SK-N-SH (cell line): ENCODE measurements around the gene ATRAID. TPM values are rescaled to one million over a fixed set of nuclear protein-coding genes. Genes with fewer than 3 reads are reported as not detected.
A peak's percentile ranks its signal among the peaks of the same experiment; 100 is the strongest.

Experiments used
- CTCF ChIA-PET: fragments of 300-600, 350-600 bp; formaldehyde crosslinking; extraction: SDS; loops from one replicate; lab custom pipeline; 2021; lab: Yijun Ruan, JAX
- POLR2A ChIA-PET: fragments of 350-600 bp; sonication (Branson Sonifier 250); formaldehyde crosslinking; extraction: SDS; loops from one replicate; lab custom pipeline; 2020; ENCODE audit warnings: antibody characterized with exemption, inconsistent platforms; lab: Yijun Ruan, JAX
- DNase-seq: peaks from one replicate; pipeline ENCODE4 v3.0.0; 2012
- H2AFZ ChIP-seq: fragments of 200-600 bp; sonication (generic); 2 replicates; pipeline ENCODE4 v1.8.1; 2016; ENCODE audit warnings: antibody characterized with exemption, mild to moderate bottlenecking, low read depth
- H3F3A ChIP-seq: fragments of 200-600 bp; sonication (generic); replicated peaks from 2 replicates; pipeline ENCODE3; 2016; ENCODE audit warnings: antibody characterized with exemption, mild to moderate bottlenecking; ENCODE audit not compliant: insufficient read depth
- H3K27ac ChIP-seq, 2 experiments: fragments of 200-500 bp in 1 of 2; fragments of 200-600 bp in 1 of 2; sonication (Bioruptor generic) in 1 of 2; sonication (generic), shearing (Covaris generic) in 1 of 2; 2 replicates each; pipeline versions ENCODE4 v1.5.1 to v1.6.1; 2014 to 2016; ENCODE audit warnings: low read depth in 2 of 2, inconsistent platforms in 1 of 2, low read length in 1 of 2, mild to moderate bottlenecking in 1 of 2, mixed read lengths in 1 of 2
- H3K27me3 ChIP-seq: fragments of 200-600 bp; sonication (generic), shearing (Covaris generic); 2 replicates; pipeline ENCODE4 v1.6.1; 2016; ENCODE audit warnings: mixed run types; ENCODE audit not compliant: insufficient read depth
- H3K36me3 ChIP-seq, 2 experiments: fragments of 200-500 bp in 1 of 2; fragments of 200-600 bp in 1 of 2; sonication (Bioruptor generic) in 1 of 2; sonication (generic) in 1 of 2; replicated peaks in 1 of 2; 2 replicates each; pipeline versions ENCODE3 to v1.5.1; 2014 to 2016; ENCODE audit warnings: low read length in 1 of 2, mild to moderate bottlenecking in 1 of 2; ENCODE audit not compliant: insufficient read depth in 2 of 2, control insufficient read depth in 1 of 2
- H3K4me1 ChIP-seq, 2 experiments: fragments of 200-500 bp in 1 of 2; fragments of 200-600 bp in 1 of 2; sonication (Bioruptor generic) in 1 of 2; sonication (generic), shearing (Covaris generic) in 1 of 2; 2 replicates each; pipeline versions ENCODE4 v1.5.1 to v1.6.1; 2014 to 2016; ENCODE audit warnings: low read depth in 1 of 2, low read length in 1 of 2, mixed run types in 1 of 2; ENCODE audit not compliant: insufficient read depth in 2 of 2, control insufficient read depth in 1 of 2
- H3K4me2 ChIP-seq: fragments of 200-600 bp; sonication (generic), shearing (Covaris generic); 2 replicates; pipeline ENCODE4 v1.6.1; 2017; ENCODE audit warnings: mixed run types
- H3K4me3 ChIP-seq, 2 experiments: fragments of 200-500 bp in 1 of 2; fragments of 200-600 bp in 1 of 2; sonication (Bioruptor generic) in 1 of 2; sonication (generic), shearing (Covaris generic) in 1 of 2; 2 replicates each; pipeline versions ENCODE4 v1.5.1 to v1.8.1; 2014 to 2016; ENCODE audit warnings: low read depth in 2 of 2, inconsistent platforms in 1 of 2, low read length in 1 of 2, mild to moderate bottlenecking in 1 of 2, mixed read lengths in 1 of 2, moderate library complexity in 1 of 2
- H3K79me2 ChIP-seq: fragments of 200-600 bp; sonication (generic); 2 replicates; pipeline ENCODE4 v1.8.1; 2017; ENCODE audit warnings: mild to moderate bottlenecking; ENCODE audit not compliant: insufficient read depth
- H3K9ac ChIP-seq: fragments of 200-600 bp; sonication (generic); 2 replicates; pipeline ENCODE4 v1.6.1; 2017; ENCODE audit warnings: mixed run types
- H3K9me2 ChIP-seq: fragments of 200-600 bp; sonication (generic); 2 replicates; pipeline ENCODE4 v1.6.1; 2017; ENCODE audit warnings: mixed run types
- H3K9me3 ChIP-seq: fragments of 200-600 bp; sonication (generic); 2 replicates; pipeline ENCODE4 v1.6.1; 2017; ENCODE audit warnings: mixed run types, mild to moderate bottlenecking, moderate library complexity
- H4K20me1 ChIP-seq: fragments of 200-600 bp; sonication (generic); 2 replicates; pipeline ENCODE4 v1.6.1; 2017; ENCODE audit warnings: mild to moderate bottlenecking, mixed run types; ENCODE audit not compliant: insufficient read depth
- FOSL2 ChIP-seq: IDR thresholded peaks from 2 replicates; pipeline ENCODE4 v1.4.0; 2012; ENCODE audit warnings: low read depth, mild to moderate bottlenecking, moderate library complexity, borderline replicate concordance
- MXI1 ChIP-seq: IDR thresholded peaks from 2 replicates; pipeline ENCODE4 v1.6.1; 2012; ENCODE audit warnings: mild to moderate bottlenecking, low read depth, low read length, improper control_type of control experiment
- POLR2AphosphoS5 ChIP-seq: IDR thresholded peaks from 2 replicates; pipeline ENCODE4 v1.6.1; 2012; ENCODE audit warnings: low read depth, low read length
- RFX5 ChIP-seq: IDR thresholded peaks from 2 replicates; pipeline ENCODE4 v1.6.1; 2012; ENCODE audit warnings: mild to moderate bottlenecking, improper control_type of control experiment, low read length
- TCF12 ChIP-seq: IDR thresholded peaks from 2 replicates; pipeline ENCODE4 v1.4.0; 2012
- TEAD4 ChIP-seq: IDR thresholded peaks from 2 replicates; pipeline ENCODE4 v1.4.0; 2012; ENCODE audit warnings: mild to moderate bottlenecking, borderline replicate concordance; ENCODE audit not compliant: insufficient read depth
- YY1 ChIP-seq: IDR thresholded peaks from 2 replicates; pipeline ENCODE4 v1.4.0; 2012; ENCODE audit warnings: low read depth, mild to moderate bottlenecking
- WGBS: methylation state at CpG from one replicate; pipeline ENCODE4 v1.1.6; 2017; ENCODE audit warnings: low lambda C conversion rate; 5-methylcytosine and 5-hydroxymethylcytosine counted together
- polyA plus RNA-seq, 3 experiments: library from polyadenylated mRNA; depleted of rRNA; stranded (reverse); fragments of >200 nt; gene quantifications; 2 replicates each; pipeline ENCODE4 v1.2.3, GENCODE V29; 2012
- TF ChIP-seq, protein P1 (sequence below): IDR thresholded peaks from 2 replicates; pipeline ENCODE4 v1.4.0; 2012; ENCODE audit warnings: low read depth, borderline replicate concordance
- TF ChIP-seq, protein P2 (sequence below): fragments of 200-600 bp; sonication (generic); IDR thresholded peaks from 2 replicates; pipeline ENCODE4 v1.6.1; 2017; ENCODE audit warnings: antibody characterized with exemption, mild to moderate bottlenecking, moderate library complexity
- TF ChIP-seq, protein P3 (sequence below): IDR thresholded peaks from 2 replicates; pipeline ENCODE4 v1.4.0; 2012; ENCODE audit warnings: low read depth

ATRAID gene
- polyA plus RNA-seq, 1 of the 3 experiments (the other 2 are of a cell fraction), result 289 TPM

DNA sequence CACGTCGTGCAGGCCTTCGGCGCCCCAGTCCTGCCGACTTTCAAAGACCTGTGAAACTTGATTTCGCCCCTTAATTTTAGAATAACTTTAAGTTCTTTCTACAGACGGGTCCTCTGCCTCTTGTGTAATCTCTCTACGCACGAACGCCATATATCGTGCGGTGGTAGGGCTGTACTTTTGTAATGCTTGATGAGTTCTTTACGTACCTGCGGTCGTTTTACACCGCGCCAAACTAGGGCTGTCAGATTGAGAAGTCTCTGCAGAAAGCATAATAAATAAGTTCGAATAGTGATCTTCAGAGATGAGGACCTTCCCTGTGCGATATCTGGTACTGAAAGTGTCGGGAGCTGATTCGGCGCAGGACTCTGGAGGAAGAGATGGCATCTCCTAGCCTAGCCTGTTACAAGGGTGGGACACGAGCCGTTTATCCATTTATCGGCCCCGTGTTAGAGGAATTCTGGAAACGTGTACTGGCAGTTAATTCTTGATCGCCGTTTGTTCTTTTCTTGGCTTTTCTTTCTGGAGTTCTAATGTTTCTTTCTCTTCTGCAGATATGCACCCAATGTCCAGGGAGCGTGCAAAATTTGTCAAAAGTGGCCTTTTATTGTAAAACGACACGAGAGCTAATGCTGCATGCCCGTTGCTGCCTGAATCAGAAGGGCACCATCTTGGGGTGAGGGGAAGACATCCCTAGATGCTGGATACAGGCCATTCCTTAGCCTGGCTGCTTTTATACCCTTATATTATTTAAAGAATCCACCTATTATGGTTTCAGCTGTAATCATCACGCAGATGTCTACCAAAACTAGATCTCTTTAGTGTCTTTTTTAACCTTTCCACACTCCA is 1.0 kb downstream of the ATRAID start:
- WGBS, result 4% methylated on average over 34 of the region's 34 CpGs
- TF ChIP-seq YY1 (peak; percentile 71; the same call in 1 of the 2 replicates), TEAD4 (no peak), MXI1 (peak; percentile 24; the same call in 1 of the 2 replicates), FOSL2 (no peak), POLR2AphosphoS5 (0 out of 2 replicates have a peak, but pooled peaks have one; percentile 13)
- TF ChIP-seq, protein P1, sequence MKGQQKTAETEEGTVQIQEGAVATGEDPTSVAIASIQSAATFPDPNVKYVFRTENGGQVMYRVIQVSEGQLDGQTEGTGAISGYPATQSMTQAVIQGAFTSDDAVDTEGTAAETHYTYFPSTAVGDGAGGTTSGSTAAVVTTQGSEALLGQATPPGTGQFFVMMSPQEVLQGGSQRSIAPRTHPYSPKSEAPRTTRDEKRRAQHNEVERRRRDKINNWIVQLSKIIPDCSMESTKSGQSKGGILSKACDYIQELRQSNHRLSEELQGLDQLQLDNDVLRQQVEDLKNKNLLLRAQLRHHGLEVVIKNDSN, result no peak
- TF ChIP-seq, protein P2, sequence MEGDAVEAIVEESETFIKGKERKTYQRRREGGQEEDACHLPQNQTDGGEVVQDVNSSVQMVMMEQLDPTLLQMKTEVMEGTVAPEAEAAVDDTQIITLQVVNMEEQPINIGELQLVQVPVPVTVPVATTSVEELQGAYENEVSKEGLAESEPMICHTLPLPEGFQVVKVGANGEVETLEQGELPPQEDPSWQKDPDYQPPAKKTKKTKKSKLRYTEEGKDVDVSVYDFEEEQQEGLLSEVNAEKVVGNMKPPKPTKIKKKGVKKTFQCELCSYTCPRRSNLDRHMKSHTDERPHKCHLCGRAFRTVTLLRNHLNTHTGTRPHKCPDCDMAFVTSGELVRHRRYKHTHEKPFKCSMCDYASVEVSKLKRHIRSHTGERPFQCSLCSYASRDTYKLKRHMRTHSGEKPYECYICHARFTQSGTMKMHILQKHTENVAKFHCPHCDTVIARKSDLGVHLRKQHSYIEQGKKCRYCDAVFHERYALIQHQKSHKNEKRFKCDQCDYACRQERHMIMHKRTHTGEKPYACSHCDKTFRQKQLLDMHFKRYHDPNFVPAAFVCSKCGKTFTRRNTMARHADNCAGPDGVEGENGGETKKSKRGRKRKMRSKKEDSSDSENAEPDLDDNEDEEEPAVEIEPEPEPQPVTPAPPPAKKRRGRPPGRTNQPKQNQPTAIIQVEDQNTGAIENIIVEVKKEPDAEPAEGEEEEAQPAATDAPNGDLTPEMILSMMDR, result 0 out of 2 replicates have a peak, but pooled peaks have one; percentile 4
- peak overlapping the region; percentile 92 for H3K9ac ChIP-seq
- ChIA-PET POLR2A (interaction anchor here (0.6 to 2.0 kb wide), 5 partner anchors 54 to 216 kb away, joined by 3 to 7 read pairs (median 3); partner anchors contain the start of genes EMILIN1 and NRBP1), CTCF (interaction anchor here (1.0 to 2.3 kb wide), 5 partner anchors 43 to 90 kb away, joined by 3 to 12 read pairs (median 5); partner anchors contain the start of gene ABHD1)
- H3K4me1 ChIP-seq, result peaks cover 7 to 30% of the 10 kb centered on the region in 2 experiments; a peak in 3 of 4 replicates
- peaks cover 33% of the 10 kb centered on the region; the same call in 1 of the 2 replicates for H3K79me2 ChIP-seq
- H3K4me3 ChIP-seq, result peak overlapping the region; percentile 84 to 86
- peak overlapping the region; percentile 85 for H3K4me2 ChIP-seq
- H2AFZ ChIP-seq, result peak overlapping the region; percentile 85
- peaks cover 25 to 37% of the 10 kb centered on the region in 2 experiments for H3K36me3 ChIP-seq
- peak; percentile 70 for DNase-seq
- H3K9me3 ChIP-seq, result no peaks in the 10 kb centered on the region
- H4K20me1 ChIP-seq, result no peaks in the 10 kb centered on the region
- no peaks in the 10 kb centered on the region for H3K27me3 ChIP-seq
- H3F3A ChIP-seq, result peaks cover 8% of the 10 kb centered on the region
- H3K9me2 ChIP-seq, result no peaks in the 10 kb centered on the region
- peak overlapping the region; percentile 89 to 99 for H3K27ac ChIP-seq

DNA sequence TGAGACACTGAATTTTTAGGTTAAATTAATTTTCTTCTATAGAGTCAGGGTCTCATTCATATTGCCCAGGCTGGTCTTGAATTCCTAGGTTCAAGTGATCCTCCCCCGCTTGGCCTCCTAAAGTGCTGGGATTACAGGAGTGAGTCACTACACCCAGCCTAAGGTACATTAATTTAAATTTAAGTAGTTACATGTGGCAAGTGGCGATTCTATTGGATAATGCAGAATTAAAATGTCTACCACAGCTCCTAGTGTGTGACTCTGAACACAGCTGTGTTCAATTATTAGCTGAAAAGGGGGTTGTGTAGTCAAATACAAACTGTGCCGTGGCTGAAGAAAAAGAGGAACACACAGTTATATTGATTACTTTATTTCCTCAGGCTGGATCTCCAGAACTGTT is 3.1 kb downstream of the ATRAID start:
- TF ChIP-seq TCF12, result peak; percentile 26; the same call in 1 of the 2 replicates
- TF ChIP-seq, protein P3, sequence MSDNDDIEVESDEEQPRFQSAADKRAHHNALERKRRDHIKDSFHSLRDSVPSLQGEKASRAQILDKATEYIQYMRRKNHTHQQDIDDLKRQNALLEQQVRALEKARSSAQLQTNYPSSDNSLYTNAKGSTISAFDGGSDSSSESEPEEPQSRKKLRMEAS, result no peak
- no peak for TF ChIP-seq RFX5
- TF ChIP-seq, all 33 proteins: peak for 1
- no peak for DNase-seq
- no peak overlapping the region for H3K27ac ChIP-seq
- no peaks in the 10 kb centered on the region for H3K27me3 ChIP-seq
- no peak overlapping the region for H3K9ac ChIP-seq
- H3K9me3 ChIP-seq, result no peaks in the 10 kb centered on the region
- peaks cover 9 to 33% of the 10 kb centered on the region in 2 experiments; a peak in 3 of 4 replicates for H3K4me1 ChIP-seq
- peaks cover 48% of the 10 kb centered on the region; the same call in 1 of the 2 replicates for H3K79me2 ChIP-seq
- H4K20me1 ChIP-seq, result no peaks in the 10 kb centered on the region
- peaks cover 12% of the 10 kb centered on the region for H3F3A ChIP-seq
- POLR2A ChIA-PET, result no interaction called here
- 63% methylated on average over 3 of the region's 3 CpGs for WGBS
- no peak overlapping the region for H3K4me2 ChIP-seq
- no peaks in the 10 kb centered on the region for H3K9me2 ChIP-seq
- H3K36me3 ChIP-seq, result peaks cover 25 to 30% of the 10 kb centered on the region in 2 experiments
- CTCF ChIA-PET, result interaction anchor here (0.9 kb wide), 2 partner anchors 50 to 116 kb away, joined by 3 to 4 read pairs; no protein-coding TSS in a partner anchor
- H3K4me3 ChIP-seq, result no peak overlapping the region
- H2AFZ ChIP-seq, result no peak overlapping the region
